Neural cell (in vitro differentiated cells): ENCODE results near the gene PIGC. TPM values are rescaled to one million over a fixed set of nuclear protein-coding genes. Genes with fewer than 3 reads are reported as not detected.

Experiments used
- H2AFZ ChIP-seq: fragments of 200-600, 300-800 bp; sonication (generic), shearing (Covaris generic); 2 replicates; pipeline ENCODE4 v1.6.0; 2014; ENCODE audit warnings: low read depth, mild to moderate bottlenecking, antibody characterized with exemption, low read length, moderate library complexity
- H3F3A ChIP-seq: fragments of 200-600 bp; shearing (Covaris generic); 2 replicates; pipeline ENCODE4 v1.6.1; 2016; ENCODE audit warnings: mild to moderate bottlenecking, moderate library complexity, mixed read lengths, antibody characterized with exemption, low read length; ENCODE audit not compliant: insufficient read depth, poor library complexity, severe bottlenecking
- H3K27ac ChIP-seq: fragments of 200-600, 300-800 bp; sonication (generic), shearing (Covaris generic); 2 replicates; pipeline ENCODE4 v1.5.1; 2014; ENCODE audit warnings: mild to moderate bottlenecking, low read length, moderate library complexity
- H3K27me3 ChIP-seq: fragments of 300-800, 200-600 bp; sonication (generic), shearing (Covaris generic); 2 replicates; pipeline ENCODE4 v1.6.0; 2014; ENCODE audit warnings: mild to moderate bottlenecking, low read depth, low read length, moderate library complexity; ENCODE audit not compliant: insufficient read depth
- H3K36me3 ChIP-seq: fragments of 300-800, 200-600 bp; sonication (generic), shearing (Covaris generic); 2 replicates; pipeline ENCODE4 v1.5.1; 2014; ENCODE audit warnings: mild to moderate bottlenecking, antibody characterized with exemption, low read length, moderate library complexity; ENCODE audit not compliant: insufficient read depth
- H3K4me2 ChIP-seq: fragments of 300-800, 200-600 bp; sonication (generic), shearing (Covaris generic); 2 replicates; pipeline ENCODE4 v1.6.0; 2014; ENCODE audit warnings: mild to moderate bottlenecking, low read length
- H3K4me3 ChIP-seq: fragments of 300-800, 200-600 bp; sonication (generic), shearing (Covaris generic); 2 replicates; pipeline ENCODE4 v1.5.1; 2014; ENCODE audit warnings: mild to moderate bottlenecking, low read length, moderate library complexity
- H3K79me2 ChIP-seq: fragments of 200-600 bp; shearing (Covaris generic); replicated peaks from 2 replicates; pipeline ENCODE4 v1.6.0; 2014; ENCODE audit warnings: mild to moderate bottlenecking, low read length, moderate library complexity; ENCODE audit not compliant: insufficient read depth
- H3K9ac ChIP-seq: fragments of 300-800, 200-600 bp; sonication (generic), shearing (Covaris generic); 2 replicates; pipeline ENCODE4 v1.6.1; 2016; ENCODE audit warnings: mild to moderate bottlenecking, low read length, mixed read lengths
- H3K9me2 ChIP-seq: fragments of 200-600 bp; shearing (Covaris generic); 2 replicates; pipeline ENCODE4 v1.6.1; 2016; ENCODE audit warnings: mild to moderate bottlenecking, low read length, mixed read lengths; ENCODE audit not compliant: insufficient read depth
- H3K9me3 ChIP-seq: fragments of 200-600, 300-800 bp; sonication (generic), shearing (Covaris generic); 2 replicates; pipeline ENCODE4 v1.6.1; 2016; ENCODE audit warnings: mild to moderate bottlenecking, mixed run types, low read length, moderate library complexity, mixed read lengths
- H4K20me1 ChIP-seq: fragments of 200-600 bp; shearing (Covaris generic); 2 replicates; pipeline ENCODE4 v1.6.1; 2016; ENCODE audit warnings: mild to moderate bottlenecking, mixed run types; ENCODE audit not compliant: insufficient read depth
- EP300 ChIP-seq: fragments of 450-650 bp; conservative IDR thresholded peaks from 2 replicates; pipeline ENCODE4 v1.6.1; 2014; ENCODE audit warnings: antibody characterized with exemption, mild to moderate bottlenecking, moderate library complexity; ENCODE audit not compliant: poor library complexity, severe bottlenecking
- EZH2 ChIP-seq: fragments of 200-600, 300-800 bp; shearing (Covaris generic), sonication (generic); IDR thresholded peaks from 2 replicates; pipeline ENCODE4 v1.6.1; 2014; ENCODE audit warnings: antibody characterized with exemption, low read length, borderline replicate concordance, mild to moderate bottlenecking; ENCODE audit not compliant: insufficient read depth, poor library complexity, severe bottlenecking
- MXI1 ChIP-seq: fragments of 450-650 bp; conservative IDR thresholded peaks from 2 replicates; pipeline ENCODE4 v1.6.1; 2014; ENCODE audit warnings: antibody characterized with exemption, mild to moderate bottlenecking; ENCODE audit not compliant: poor library complexity, severe bottlenecking
- POLR2AphosphoS5 ChIP-seq: IDR thresholded peaks from 2 replicates; pipeline ENCODE4 v1.6.1; 2012
- RAD21 ChIP-seq: fragments of 450-650 bp; conservative IDR thresholded peaks from 2 replicates; pipeline ENCODE4 v1.6.1; 2014; ENCODE audit warnings: antibody characterized with exemption, mild to moderate bottlenecking, moderate library complexity
- SMC3 ChIP-seq: fragments of 450-650 bp; conservative IDR thresholded peaks from 2 replicates; pipeline ENCODE4 v1.6.1; 2014; ENCODE audit warnings: antibody characterized with exemption, mild to moderate bottlenecking, moderate library complexity; ENCODE audit not compliant: poor library complexity
- TAF1 ChIP-seq: IDR thresholded peaks from 2 replicates; pipeline ENCODE4 v1.6.1; 2012; ENCODE audit warnings: low read depth
- polyA plus RNA-seq: library from polyadenylated mRNA; depleted of rRNA; stranded (reverse); fragments of >200 nt; gene quantifications from 2 replicates; pipeline ENCODE4 v1.2.3, GENCODE V29; 2014
- TF ChIP-seq, protein P1 (sequence below): fragments of 450-650 bp; IDR thresholded peaks from 2 replicates; pipeline ENCODE4 v1.5.1; 2014; ENCODE audit warnings: antibody characterized with exemption, mild to moderate bottlenecking, moderate library complexity; ENCODE audit not compliant: poor library complexity, severe bottlenecking
- TF ChIP-seq, protein P2 (sequence below): IDR thresholded peaks from 2 replicates; pipeline ENCODE4 v1.6.1; 2012; ENCODE audit warnings: borderline replicate concordance

Gene PIGC
- polyA plus RNA-seq, 1 donor from 2014 or later = 69.3 TPM

DNA sequence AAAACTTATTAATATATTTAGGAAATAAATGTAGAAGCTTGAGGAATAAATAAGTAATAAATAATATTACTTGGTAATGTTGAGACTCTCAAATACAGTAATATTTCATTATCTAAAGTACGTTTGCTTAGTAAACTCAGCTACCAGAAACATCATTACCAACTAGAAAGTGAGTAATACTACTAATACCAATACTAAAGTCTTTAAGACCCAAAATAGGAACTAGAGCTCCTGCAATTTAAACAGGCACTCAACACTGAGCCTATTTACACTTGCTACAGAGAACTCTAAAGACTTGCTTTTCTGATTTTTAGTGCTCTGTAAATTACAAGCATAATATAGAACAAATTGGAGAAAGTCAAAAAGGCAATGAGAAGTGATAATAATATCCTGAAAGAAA is 36.9 kb downstream of the PIGC start:
- H3K9me3 ChIP-seq = no peaks in the 10 kb centered on the region
- no peak overlapping the region for H3K4me2 ChIP-seq
- H3K4me3 ChIP-seq = no peak overlapping the region
- H2AFZ ChIP-seq = no peak overlapping the region
- H3F3A ChIP-seq = no peaks in the 10 kb centered on the region
- H3K27ac ChIP-seq = no peak overlapping the region
- H3K9ac ChIP-seq = no peak overlapping the region
- H3K36me3 ChIP-seq = no peaks in the 10 kb centered on the region
- H3K79me2 ChIP-seq = no peaks in the 10 kb centered on the region
- H3K9me2 ChIP-seq = no peaks in the 10 kb centered on the region
- no peaks in the 10 kb centered on the region for H3K27me3 ChIP-seq
- no peaks in the 10 kb centered on the region for H4K20me1 ChIP-seq
- TF ChIP-seq RAD21 (no peak), EP300 (no peak), TAF1 (no peak), SMC3 (no peak), MXI1 (no peak), POLR2AphosphoS5 (no peak), EZH2 (no peak)
- TF ChIP-seq, protein P1, sequence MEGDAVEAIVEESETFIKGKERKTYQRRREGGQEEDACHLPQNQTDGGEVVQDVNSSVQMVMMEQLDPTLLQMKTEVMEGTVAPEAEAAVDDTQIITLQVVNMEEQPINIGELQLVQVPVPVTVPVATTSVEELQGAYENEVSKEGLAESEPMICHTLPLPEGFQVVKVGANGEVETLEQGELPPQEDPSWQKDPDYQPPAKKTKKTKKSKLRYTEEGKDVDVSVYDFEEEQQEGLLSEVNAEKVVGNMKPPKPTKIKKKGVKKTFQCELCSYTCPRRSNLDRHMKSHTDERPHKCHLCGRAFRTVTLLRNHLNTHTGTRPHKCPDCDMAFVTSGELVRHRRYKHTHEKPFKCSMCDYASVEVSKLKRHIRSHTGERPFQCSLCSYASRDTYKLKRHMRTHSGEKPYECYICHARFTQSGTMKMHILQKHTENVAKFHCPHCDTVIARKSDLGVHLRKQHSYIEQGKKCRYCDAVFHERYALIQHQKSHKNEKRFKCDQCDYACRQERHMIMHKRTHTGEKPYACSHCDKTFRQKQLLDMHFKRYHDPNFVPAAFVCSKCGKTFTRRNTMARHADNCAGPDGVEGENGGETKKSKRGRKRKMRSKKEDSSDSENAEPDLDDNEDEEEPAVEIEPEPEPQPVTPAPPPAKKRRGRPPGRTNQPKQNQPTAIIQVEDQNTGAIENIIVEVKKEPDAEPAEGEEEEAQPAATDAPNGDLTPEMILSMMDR = no peak
- TF ChIP-seq, protein P2, sequence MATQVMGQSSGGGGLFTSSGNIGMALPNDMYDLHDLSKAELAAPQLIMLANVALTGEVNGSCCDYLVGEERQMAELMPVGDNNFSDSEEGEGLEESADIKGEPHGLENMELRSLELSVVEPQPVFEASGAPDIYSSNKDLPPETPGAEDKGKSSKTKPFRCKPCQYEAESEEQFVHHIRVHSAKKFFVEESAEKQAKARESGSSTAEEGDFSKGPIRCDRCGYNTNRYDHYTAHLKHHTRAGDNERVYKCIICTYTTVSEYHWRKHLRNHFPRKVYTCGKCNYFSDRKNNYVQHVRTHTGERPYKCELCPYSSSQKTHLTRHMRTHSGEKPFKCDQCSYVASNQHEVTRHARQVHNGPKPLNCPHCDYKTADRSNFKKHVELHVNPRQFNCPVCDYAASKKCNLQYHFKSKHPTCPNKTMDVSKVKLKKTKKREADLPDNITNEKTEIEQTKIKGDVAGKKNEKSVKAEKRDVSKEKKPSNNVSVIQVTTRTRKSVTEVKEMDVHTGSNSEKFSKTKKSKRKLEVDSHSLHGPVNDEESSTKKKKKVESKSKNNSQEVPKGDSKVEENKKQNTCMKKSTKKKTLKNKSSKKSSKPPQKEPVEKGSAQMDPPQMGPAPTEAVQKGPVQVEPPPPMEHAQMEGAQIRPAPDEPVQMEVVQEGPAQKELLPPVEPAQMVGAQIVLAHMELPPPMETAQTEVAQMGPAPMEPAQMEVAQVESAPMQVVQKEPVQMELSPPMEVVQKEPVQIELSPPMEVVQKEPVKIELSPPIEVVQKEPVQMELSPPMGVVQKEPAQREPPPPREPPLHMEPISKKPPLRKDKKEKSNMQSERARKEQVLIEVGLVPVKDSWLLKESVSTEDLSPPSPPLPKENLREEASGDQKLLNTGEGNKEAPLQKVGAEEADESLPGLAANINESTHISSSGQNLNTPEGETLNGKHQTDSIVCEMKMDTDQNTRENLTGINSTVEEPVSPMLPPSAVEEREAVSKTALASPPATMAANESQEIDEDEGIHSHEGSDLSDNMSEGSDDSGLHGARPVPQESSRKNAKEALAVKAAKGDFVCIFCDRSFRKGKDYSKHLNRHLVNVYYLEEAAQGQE = no peak

DNA sequence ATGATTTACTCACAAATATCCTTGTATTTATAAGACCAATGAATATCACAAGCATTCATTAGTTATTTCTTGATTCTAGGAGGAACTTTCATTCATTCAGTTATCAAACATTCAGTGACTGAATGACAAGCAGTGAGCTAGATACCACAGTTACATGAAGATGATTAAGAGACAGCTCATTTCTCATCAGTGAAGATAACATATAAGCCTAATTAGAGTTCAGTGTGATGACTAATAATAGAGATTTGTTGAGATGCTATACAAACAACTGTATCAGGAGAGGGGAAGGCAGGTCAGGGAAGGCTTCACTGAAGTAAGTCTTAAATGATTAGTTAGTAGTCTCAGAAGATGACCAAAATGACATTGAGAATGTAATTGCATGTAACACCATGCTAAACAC is 38.0 kb downstream of the PIGC start:
- Histone ChIP-seq H4K20me1 (no peaks in the 10 kb centered on the region), H3K36me3 (no peaks in the 10 kb centered on the region), H3K27me3 (no peaks in the 10 kb centered on the region), H3K9me3 (no peaks in the 10 kb centered on the region), H3K4me2 (no peak overlapping the region), H3K9me2 (no peaks in the 10 kb centered on the region), H2AFZ (no peak overlapping the region), H3K27ac (no peak overlapping the region), H3F3A (no peaks in the 10 kb centered on the region), H3K4me3 (no peak overlapping the region), H3K9ac (no peak overlapping the region), H3K79me2 (no peaks in the 10 kb centered on the region)
- TF ChIP-seq, protein P1 = no peak
- TF ChIP-seq RAD21 = no peak
